ENCODE measurements around the gene NANS.
A peak's percentile ranks its signal among the peaks of the same experiment; 100 is the strongest.
"Not testable (repeated sequence)": the region's sequence is repeated elsewhere in the genome, so short reads cannot be mapped to it uniquely, and the experiment has no call there.

The NANS gene

GRCh38 chr9:98100456-98100855 is 43.9 kb downstream of the NANS start:
- no peak for DNase-seq (ENCODE audit: low read depth in 2 of 2)

GRCh38 chr9:98101416-98101815 is 44.9 kb downstream of the NANS start:
- no peak for DNase-seq (ENCODE audit: low read depth in 2 of 2)

GRCh38 chr9:98101868-98102273 is 45.3 kb downstream of the NANS start:
- peak; percentile 43 to 52 for DNase-seq (ENCODE audit: low read depth in 2 of 2)

- DNase-seq (ENCODE audit: low read depth in 2 of 2), result no peak
Observed at GRCh38 chr9:98104445-98104881, 47.9 kb downstream of the NANS start.

GRCh38 chr9:98105006-98105405 is 48.5 kb downstream of the NANS start:
- no peak for DNase-seq (ENCODE audit: low read depth in 2 of 2)

GRCh38 chr9:98107926-98108325 is 51.4 kb downstream of the NANS start:
- no peak for DNase-seq (ENCODE audit: low read depth in 2 of 2)

- DNase-seq (ENCODE audit: low read depth in 2 of 2), result no peak
Observed at GRCh38 chr9:98108531-98109031, 52.0 kb downstream of the NANS start.

GRCh38 chr9:98109052-98109451 is 52.5 kb downstream of the NANS start:
- no peak for DNase-seq (ENCODE audit: low read depth in 2 of 2)

GRCh38 chr9:98117097-98117496 is 60.6 kb downstream of the NANS start:
- not testable (repeated sequence) for DNase-seq (ENCODE audit: low read depth in 2 of 2)

GRCh38 chr9:98117984-98118639 is 61.6 kb downstream of the NANS start:
- peak; percentile 6 to 15 for DNase-seq (ENCODE audit: low read depth in 2 of 2)

- DNase-seq (ENCODE audit: low read depth in 2 of 2), result peak; percentile 25 to 69
Observed at GRCh38 chr9:98118640-98119601, 62.4 kb downstream of the NANS start, which contains the start of gene TRIM14. Gene TRIM14, minus strand, starts transcription at chr9:98119222. Its CDS starts 34 bp downstream, at chr9:98119188.

GRCh38 chr9:98120476-98120875 is 63.9 kb downstream of the NANS start:
- DNase-seq (ENCODE audit: low read depth in 2 of 2), result no peak

GRCh38 chr9:98121058-98121457 is 64.5 kb downstream of the NANS start:
- DNase-seq (ENCODE audit: low read depth in 2 of 2), result no peak

GRCh38 chr9:98124091-98124490 is 67.6 kb downstream of the NANS start:
- not testable (repeated sequence) for DNase-seq (ENCODE audit: low read depth in 2 of 2)

- no peak for DNase-seq (ENCODE audit: low read depth in 2 of 2)
Observed at GRCh38 chr9:98124637-98125426, 68.3 kb downstream of the NANS start.

GRCh38 chr9:98127226-98127625 is 70.7 kb downstream of the NANS start:
- DNase-seq (ENCODE audit: low read depth in 2 of 2), result no peak

- DNase-seq (ENCODE audit: low read depth in 2 of 2), result no peak
Observed at GRCh38 chr9:98128316-98128715, 71.8 kb downstream of the NANS start.

GRCh38 chr9:98129451-98129881 is 72.9 kb downstream of the NANS start:
- DNase-seq (ENCODE audit: low read depth in 2 of 2), result no peak

- DNase-seq (ENCODE audit: low read depth in 2 of 2), result not testable (repeated sequence)
Observed at GRCh38 chr9:98130060-98130459, 73.5 kb downstream of the NANS start.

- DNase-seq (ENCODE audit: low read depth in 2 of 2), result no peak
Observed at GRCh38 chr9:98130576-98131228, 74.2 kb downstream of the NANS start.

GRCh38 chr9:98132158-98132557 is 75.6 kb downstream of the NANS start:
- no peak for DNase-seq (ENCODE audit: low read depth in 2 of 2)

Data from stimulated activated CD4-positive, alpha-beta T cell treated with anti-CD3 and anti-CD28 coated beads, Interleukin-12 subunit alpha, Interleukin-12 subunit beta, amount 100 ng/mL, for 24 hours (primary cell).